ENCODE results near the gene ITGB8.

ITGB8 gene

DNA sequence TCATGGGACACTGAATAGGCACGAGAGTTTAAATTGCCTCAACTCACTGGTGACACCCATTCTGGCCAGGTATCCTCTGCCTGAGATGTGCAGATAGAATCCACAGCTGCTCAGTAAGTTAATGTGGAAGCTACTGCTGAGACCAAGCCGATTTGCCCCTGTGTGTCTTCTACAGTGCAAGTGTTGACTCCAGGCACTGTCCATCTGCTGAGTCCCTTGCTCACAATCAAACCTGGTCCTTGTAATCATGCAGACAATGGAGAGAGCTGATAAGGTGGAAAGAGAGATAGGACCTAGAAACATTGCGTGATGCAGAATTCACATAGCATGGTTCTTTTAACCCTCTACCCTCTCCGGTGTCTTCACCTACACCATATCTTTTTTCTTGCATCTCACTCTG, 101.4 kb downstream of the ITGB8 start:
- DNase-seq: no peak

- DNase-seq: no peak
Observed at GRCh38 chr7:20435305-20435704, 104.6 kb downstream of the ITGB8 start.

DNA sequence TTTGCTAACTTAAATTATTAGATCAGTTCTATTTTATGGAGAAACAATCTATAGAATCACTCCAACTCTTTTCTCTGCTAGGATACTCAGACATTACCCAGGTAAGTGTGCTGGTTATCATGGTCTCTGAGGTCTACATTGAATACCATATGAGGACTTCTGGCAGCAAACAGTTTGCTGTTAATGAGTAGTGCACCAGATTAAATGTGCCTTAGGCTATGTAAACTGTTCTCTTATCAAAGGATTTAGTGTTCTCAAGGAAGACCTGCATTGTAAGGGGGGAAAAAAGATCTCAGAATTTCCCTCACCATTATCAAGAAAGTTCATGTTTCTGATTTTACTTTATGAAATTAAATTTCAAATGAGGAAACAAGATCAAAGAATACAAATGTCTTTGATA, 107.5 kb downstream of the ITGB8 start:
- no peak for DNase-seq

DNA sequence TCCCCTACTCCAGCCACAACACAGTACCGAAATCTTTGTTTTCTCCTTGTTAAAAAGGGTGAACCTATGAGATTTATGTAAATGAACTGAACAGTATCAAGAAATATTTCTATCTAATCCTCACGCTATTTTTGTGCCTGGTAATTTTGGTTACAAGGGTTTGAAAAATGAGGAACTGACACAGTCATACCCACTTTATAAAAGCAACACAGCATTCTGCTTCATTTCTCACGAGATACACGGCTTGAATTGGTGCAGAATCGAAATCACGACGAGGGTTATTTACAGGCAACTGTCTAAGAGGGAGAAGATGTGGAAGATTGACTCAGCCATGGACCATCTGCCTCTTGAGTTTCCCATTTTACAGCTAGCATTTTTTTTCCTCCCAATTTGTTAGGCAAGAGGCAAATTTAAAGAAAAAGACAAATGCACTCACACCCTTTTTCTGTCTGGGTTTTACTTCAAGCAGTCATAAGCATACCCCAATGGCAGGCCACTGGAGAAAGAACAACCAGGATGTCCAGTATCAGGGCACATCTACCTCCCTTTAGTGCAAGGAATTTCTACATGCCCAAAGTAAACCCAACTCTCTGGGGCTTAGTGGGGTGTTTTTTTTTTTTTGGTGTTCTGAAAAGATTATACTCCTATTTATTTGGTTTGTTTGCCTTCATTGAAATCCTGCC, 108.1 kb downstream of the ITGB8 start:
- no peak for DNase-seq

DNA sequence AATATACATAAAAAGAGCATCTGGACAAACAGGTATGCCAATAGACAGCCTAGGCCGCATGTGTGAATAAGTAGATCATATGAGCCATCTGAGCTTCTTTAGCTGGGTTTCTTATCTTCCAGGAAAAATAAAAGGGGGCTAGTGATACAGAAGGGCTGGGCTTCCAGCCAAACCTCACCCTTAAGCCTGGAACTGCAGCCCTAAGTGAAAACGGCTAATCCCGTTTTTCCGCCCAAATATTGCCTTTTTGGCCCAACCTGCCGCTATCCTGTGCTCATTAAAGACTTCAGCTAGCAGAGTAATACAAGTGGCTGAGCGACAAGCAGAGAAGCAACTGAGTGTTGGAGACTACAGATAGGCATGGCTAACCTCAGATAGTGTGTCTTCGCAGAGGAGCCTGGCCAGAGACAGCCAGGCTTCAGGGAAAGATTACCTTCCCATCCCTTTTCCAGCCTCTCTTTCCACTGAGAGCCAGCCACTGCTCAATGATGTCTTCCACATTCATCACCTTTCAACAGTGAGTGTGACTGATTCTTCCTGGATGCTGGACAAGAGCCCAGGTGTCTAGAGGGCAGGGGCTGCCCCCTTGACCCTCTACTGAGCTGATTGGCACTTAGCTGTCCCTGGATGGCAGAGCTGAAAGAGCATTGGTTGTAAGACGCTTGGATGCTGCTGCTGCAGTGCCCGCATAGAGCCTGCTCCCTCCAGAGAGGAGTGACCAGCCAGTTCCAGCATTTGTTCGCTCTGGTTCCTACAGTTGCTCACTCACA, 108.9 kb downstream of the ITGB8 start:
- no peak for DNase-seq

- no peak for DNase-seq
Observed at GRCh38 chr7:20440472-20441105, 109.9 kb downstream of the ITGB8 start.

DNA sequence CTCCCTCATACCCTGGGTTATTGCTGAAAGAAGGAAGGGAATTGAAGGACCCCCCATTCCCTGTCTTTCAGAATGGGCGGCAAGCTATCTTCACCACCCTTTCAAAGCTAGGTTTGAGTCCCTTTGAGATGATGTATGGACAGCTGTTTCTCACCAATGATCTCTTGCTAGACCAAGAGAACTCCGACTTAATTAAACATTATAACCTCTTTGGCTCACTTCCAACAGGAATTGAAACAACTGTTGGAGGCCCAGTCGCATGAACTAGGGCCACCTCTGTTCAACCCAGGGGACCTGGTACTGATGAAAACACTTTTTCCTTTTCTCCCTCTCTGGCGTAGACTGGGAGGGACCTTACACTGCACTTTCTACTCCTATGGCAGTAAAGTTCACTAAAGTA, 110.6 kb downstream of the ITGB8 start:
- no peak for DNase-seq

DNA sequence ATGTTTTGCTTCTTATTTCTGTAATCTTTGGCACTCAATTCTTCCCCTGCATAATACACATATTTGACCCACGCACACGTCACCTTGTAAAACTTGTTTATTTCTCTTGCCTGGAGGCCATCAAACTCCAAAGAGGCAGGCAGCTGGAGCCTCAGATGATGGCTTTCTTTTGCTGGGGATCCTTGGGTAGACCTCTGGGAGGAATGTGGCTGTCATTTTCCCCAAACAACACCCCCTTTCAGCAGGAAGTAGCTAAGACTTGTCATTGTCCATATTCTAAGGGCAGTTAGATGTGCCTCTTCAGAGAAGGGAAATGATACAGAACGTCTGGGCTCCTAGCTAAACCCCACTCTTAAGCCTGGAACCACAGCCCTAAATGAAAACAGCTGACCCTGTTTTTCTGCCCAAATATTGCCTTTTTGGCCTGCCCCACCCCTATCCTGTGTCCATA, 111.3 kb downstream of the ITGB8 start:
- no peak for DNase-seq

DNA sequence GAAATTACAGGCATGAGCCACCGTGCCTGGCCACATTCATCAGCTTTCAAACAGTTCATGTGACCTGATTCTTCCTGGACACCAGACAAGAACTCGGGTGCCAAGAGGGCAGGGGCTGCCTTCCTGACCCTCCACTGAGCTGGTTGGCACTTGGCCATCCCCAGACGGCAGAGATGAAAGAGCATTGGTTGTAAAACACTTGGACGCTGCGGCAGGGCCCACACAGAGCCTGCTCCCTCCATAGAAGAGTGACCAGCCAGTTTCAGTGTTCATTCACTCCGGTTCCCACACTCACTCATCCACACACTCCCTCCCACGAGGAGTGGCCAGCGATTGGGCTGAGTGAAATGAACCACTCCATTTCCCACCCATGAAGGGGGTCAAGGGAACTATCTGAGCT, 112.3 kb downstream of the ITGB8 start:
- DNase-seq: no peak

- no peak for DNase-seq
Observed at GRCh38 chr7:20444030-20444800, 113.5 kb downstream of the ITGB8 start.

- no peak for DNase-seq
Observed at GRCh38 chr7:20447021-20447650, 116.4 kb downstream of the ITGB8 start.

DNA sequence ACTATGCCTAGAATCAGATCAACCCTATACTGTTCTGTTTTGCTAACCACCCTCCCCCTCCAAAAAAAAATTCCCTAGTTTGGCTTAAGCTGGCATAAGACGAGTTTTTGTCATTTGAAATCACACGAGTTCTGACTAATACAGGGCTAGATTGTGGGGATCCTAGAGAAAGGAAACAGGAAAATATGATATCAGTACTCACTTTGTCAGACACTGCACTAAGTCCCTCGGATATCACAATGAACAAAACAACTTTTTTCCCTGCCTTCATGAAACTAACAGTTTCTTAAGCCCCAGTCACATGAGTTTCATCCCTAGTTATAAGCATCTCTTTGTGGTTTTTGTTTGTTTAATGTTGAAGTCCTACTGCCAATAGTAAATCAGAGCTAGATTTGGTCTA, 118.5 kb downstream of the ITGB8 start:
- DNase-seq: no peak

GRCh38 chr7:20450536-20450935, 119.8 kb downstream of the ITGB8 start:
- no peak for DNase-seq

- DNase-seq: no peak
Observed at GRCh38 chr7:20454202-20454601, 123.5 kb downstream of the ITGB8 start.

- no peak for DNase-seq
Observed at GRCh38 chr7:20456701-20457100, 126.0 kb downstream of the ITGB8 start.

DNA sequence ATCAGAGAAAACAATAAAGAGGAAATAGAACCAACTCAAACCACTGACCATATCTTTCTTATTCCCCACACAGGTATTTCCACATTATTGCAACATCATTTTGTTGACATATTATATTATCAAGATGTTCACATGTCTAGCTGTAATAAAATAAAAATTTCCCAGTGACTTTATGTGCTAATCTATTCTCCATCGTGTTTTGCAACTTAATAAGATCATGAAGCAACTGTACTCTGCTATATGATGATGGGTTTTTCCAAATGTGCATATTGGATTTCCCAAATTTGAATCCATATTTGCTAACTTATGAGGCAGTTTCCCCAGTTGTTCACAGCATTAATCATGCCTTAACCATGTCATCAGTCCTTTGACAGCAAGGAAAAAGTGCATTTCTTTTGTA, 127.8 kb downstream of the ITGB8 start:
- DNase-seq: no peak

- no peak for DNase-seq
Observed at GRCh38 chr7:20459419-20459818, 128.7 kb downstream of the ITGB8 start.

DNA sequence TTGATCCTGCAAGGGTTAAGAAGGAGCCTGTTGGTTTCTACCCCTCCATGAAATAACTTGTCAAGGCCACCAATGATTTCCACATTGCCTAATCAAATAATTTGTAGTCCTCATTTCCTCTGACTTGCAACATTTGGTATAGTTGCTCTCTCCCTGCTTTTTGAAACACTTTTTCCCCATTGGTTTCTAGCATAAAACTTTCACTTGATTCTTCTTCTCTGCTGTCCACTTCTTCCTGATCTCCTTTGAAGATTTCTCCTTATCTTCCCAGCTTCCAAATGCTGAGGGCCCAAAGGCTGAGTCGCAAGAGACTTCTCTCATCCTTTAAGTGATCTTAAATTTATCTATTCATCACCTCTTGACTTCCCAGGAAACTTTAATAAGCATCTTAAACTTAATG, 134.2 kb downstream of the ITGB8 start:
- no peak for DNase-seq

Measured in NCI-H2227 treated with DMSO at 0.1 percent for 48 hours (cell line).